GM21381 (cell line): Measurements from ENCODE around the gene BRIX1.
"Not testable (repeated sequence)": the region's sequence is repeated elsewhere in the genome, so short reads cannot be mapped to it uniquely, and the experiment has no call there.

Source experiments
- ATAC-seq: cut with Tn5 transposase; IDR thresholded peaks from one replicate; pipeline ENCODE4 v1.9.1; 2021; ENCODE audit warnings: mild to moderate bottlenecking, moderate library complexity; ENCODE audit not compliant: unreplicated experiment

The BRIX1 gene

GRCh38 chr5:34957857-34958690, 42.6 kb downstream of the BRIX1 start:
- no peak for ATAC-seq

- ATAC-seq = peak; percentile 93
Measured at GRCh38 chr5:34959323-34959722, 43.8 kb downstream of the BRIX1 start.

DNA sequence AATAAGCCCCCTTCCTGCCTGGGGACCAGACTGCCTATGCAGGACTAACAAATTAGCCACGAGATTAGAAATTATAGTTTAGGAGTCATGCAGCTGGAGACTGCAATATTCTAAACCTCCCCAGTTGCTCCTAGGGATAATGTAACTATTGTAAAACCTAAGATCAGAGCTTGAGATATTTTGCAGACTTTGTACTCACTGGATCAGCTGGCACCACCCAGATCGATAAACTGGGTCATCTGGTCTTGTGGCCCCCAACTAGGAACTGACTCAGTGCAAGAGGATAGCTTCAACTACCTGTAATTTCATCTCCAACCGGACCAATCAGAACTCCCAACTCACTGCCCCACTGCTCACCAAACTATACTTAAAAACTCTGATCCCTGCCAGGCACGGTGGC, 52.0 kb downstream of the BRIX1 start:
- no peak for ATAC-seq

GRCh38 chr5:34968258-34968657, 52.7 kb downstream of the BRIX1 start:
- ATAC-seq = no peak

DNA sequence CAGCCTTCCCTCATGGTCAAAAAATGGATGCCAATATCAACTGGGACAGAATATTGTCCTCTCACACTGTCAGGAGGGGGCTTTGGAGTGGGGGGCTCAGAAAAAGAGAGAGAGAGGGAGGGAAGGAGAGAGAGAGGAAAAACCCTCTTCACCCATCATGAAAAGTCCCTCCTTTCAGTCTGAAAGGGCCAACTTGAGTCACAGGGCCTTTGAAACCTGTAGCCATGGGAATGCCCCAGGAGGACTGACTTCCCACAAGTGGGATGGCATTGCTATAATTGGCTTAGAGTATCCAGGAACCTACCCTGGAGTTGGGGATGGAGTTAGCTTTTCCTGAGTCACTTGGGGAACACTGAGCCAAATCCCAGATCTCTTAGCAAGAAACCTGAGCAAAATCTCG, 55.0 kb downstream of the BRIX1 start:
- no peak for ATAC-seq

- ATAC-seq = not testable (repeated sequence)
Measured at GRCh38 chr5:34971655-34972054, 56.1 kb downstream of the BRIX1 start.
